ENCODE data around the gene ADAMTSL4.
A peak's percentile ranks its signal among the peaks of the same experiment; 100 is the strongest.

ADAMTSL4 gene

DNA sequence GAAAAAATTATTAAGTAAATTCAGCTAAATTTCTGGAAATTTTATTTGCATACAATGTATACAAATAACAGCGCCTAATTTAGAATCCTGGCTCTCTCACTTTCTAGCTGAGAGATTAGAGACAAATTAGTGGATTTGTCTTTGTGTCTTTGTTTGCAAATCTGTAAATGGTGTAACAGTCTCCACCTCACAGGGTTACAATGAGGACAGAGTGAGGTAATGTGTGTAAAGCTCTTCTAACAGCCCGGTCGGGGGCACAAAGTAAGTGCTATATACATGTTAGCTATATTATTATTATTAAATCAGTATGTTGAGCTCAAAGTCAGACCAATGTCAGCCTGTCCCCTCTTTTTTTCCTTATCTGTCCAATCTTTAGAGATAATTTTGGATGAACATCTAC, 5.0 kb upstream of the ADAMTSL4 start:
- peak; percentile 27 for DNase-seq (ENCODE audit: low read depth)

GRCh38 chr1:150545486-150546032, 3.6 kb upstream of the ADAMTSL4 start:
- no peak for DNase-seq (ENCODE audit: low read depth)
- no peak overlapping the region for H3K4me3 ChIP-seq (replicated peaks; ENCODE audit: low read depth, low read length)
- TF ChIP-seq, protein P1, sequence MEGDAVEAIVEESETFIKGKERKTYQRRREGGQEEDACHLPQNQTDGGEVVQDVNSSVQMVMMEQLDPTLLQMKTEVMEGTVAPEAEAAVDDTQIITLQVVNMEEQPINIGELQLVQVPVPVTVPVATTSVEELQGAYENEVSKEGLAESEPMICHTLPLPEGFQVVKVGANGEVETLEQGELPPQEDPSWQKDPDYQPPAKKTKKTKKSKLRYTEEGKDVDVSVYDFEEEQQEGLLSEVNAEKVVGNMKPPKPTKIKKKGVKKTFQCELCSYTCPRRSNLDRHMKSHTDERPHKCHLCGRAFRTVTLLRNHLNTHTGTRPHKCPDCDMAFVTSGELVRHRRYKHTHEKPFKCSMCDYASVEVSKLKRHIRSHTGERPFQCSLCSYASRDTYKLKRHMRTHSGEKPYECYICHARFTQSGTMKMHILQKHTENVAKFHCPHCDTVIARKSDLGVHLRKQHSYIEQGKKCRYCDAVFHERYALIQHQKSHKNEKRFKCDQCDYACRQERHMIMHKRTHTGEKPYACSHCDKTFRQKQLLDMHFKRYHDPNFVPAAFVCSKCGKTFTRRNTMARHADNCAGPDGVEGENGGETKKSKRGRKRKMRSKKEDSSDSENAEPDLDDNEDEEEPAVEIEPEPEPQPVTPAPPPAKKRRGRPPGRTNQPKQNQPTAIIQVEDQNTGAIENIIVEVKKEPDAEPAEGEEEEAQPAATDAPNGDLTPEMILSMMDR (IDR thresholded peaks at IDR 0.05; ENCODE audit: low read length, missing control alignments): no peak

More for the DNA sequence above, 5.0 kb upstream of the ADAMTSL4 start:
- H3K4me3 ChIP-seq (replicated peaks; ENCODE audit: low read depth, low read length): no peak overlapping the region
- TF ChIP-seq, protein P1 (IDR thresholded peaks at IDR 0.05; ENCODE audit: low read length, missing control alignments): no peak

DNA sequence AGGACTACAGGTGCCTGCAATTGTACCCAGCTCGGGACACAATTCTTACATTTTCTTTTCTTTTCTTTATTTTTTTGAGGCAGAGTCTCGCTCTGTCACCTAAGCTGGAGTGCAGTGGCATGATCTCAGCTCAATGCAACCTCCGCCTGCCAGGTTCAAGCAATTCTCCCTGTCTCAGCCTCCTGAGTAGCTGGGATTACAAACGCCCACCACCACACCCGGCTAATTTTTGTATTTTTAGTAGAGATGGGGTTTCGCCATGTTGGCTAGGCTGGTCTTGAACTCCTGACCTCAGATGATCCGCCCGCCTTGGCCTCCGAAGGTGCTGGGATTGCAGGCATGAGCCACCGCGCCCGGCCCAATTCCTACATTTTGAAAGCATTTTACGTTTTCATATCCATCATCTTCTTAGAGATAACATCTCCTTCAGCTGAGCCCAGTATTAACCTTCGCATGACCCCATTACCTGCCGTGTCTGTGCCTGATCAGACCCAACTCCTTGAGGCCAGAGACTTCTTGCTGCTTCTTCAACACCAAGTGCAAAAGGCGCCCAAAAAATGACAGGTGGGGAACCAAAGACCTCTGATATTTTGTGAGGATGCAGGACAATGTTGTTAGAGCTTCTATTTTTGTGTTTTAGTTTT, 2.8 kb upstream of the ADAMTSL4 start:
- no peak overlapping the region for H3K4me3 ChIP-seq (replicated peaks; ENCODE audit: low read depth, low read length)
- TF ChIP-seq, protein P1 (IDR thresholded peaks at IDR 0.05; ENCODE audit: low read length, missing control alignments): no peak
- DNase-seq (ENCODE audit: low read depth): no peak

DNA sequence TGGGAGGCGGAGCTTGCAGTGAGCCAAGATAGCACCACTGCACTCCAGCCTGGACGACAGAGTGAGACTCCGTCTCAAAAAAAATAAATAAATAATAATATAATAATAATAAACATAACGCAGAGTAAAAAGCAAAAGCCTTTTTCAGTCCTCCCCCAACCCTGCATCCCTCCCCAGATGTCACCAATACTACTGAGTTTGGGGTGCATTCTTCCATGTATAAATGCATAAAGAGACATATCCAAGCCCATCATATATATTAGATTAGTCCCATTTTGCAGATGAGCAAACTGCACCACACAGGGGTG, 930 bp upstream of the ADAMTSL4 start:
- peak overlapping the region; percentile 61 for H3K4me3 ChIP-seq (replicated peaks; ENCODE audit: low read depth, low read length)
- TF ChIP-seq, protein P1 (IDR thresholded peaks at IDR 0.05; ENCODE audit: low read length, missing control alignments): no peak
- no peak for DNase-seq (ENCODE audit: low read depth)

GRCh38 chr1:150549496-150550221, 451 bp downstream of the ADAMTSL4 start:
- DNase-seq (ENCODE audit: low read depth): peak; percentile 33
- TF ChIP-seq, protein P1 (IDR thresholded peaks at IDR 0.05; ENCODE audit: low read length, missing control alignments): no peak
- H3K4me3 ChIP-seq (replicated peaks; ENCODE audit: low read depth, low read length): peak overlapping the region; percentile 61

DNA sequence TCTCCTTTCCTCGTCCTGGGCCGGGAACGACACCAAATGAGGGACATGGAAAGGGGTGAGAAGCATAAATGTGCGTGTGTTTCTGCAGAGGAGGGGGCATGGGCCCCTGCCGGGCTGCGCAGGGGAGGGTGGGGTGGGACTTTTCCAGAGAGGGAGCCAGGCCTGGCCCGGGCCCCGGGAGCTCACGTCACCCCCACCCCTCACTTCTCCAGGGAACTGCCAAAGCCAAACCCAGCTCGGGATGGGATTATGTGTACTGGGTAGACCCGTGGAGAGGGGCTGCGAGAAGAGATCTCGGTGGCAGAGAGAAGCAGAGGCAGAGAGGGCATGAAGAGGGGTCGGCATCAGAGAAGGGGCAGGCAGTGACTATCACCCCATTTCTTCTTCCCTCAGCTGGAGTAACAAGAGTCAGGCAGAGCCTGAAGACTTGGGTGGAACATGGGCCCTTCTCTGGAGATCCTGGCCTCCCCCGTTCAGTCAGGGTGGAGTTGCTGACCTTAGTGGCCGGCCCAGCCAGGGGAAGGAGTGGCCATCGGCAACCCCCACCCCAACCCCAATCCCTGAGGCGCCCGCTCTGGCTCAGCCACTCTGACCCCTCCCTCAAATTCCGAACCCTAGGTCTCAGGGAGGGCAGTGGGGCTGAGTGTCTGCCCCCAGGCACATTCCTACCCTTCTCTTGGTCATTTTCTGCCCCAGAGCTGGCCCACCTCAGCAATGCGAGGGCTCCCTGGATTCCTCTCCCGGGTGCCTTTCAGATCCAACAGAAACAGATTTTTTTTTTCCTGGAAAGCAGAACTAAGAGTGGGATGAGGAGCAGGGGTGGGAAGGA, 1.2 kb downstream of the ADAMTSL4 start:
- peak overlapping the region; percentile 61 for H3K4me3 ChIP-seq (replicated peaks; ENCODE audit: low read depth, low read length)
- no peak for DNase-seq (ENCODE audit: low read depth)
- TF ChIP-seq, protein P1 (IDR thresholded peaks at IDR 0.05; ENCODE audit: low read length, missing control alignments): no peak

Data from fibroblast of pulmonary artery (primary cell).